GM18873 (cell line): ENCODE measurements around the gene ZSCAN16.

Experiments used
- ATAC-seq: cut with Tn5 transposase; IDR thresholded peaks from one replicate; pipeline ENCODE4 v1.9.1; 2021; ENCODE audit warnings: mild to moderate bottlenecking, moderate library complexity, moderate number of reproducible peaks; ENCODE audit not compliant: unreplicated experiment, low FRiP score

The ZSCAN16 gene

GRCh38 chr6:28124971-28125353 lies 553 bp downstream of the ZSCAN16 start:
- ATAC-seq = peak; percentile 15

- ATAC-seq = no peak
These were observed 992 bp downstream of the ZSCAN16 start for GRCh38 chr6:28125401-28125800.

- no peak for ATAC-seq
These were observed 9.6 kb downstream of the ZSCAN16 start for GRCh38 chr6:28134015-28134414.

- no peak for ATAC-seq
These were observed 10.3 kb downstream of the ZSCAN16 start for GRCh38 chr6:28134716-28135115.

GRCh38 chr6:28135393-28135792 lies 11.0 kb downstream of the ZSCAN16 start:
- no peak for ATAC-seq

- no peak for ATAC-seq
These were observed 12.4 kb downstream of the ZSCAN16 start for GRCh38 chr6:28136585-28137504.

GRCh38 chr6:28137505-28137981 lies 13.1 kb downstream of the ZSCAN16 start:
- ATAC-seq = no peak

- no peak for ATAC-seq
These were observed 15.6 kb downstream of the ZSCAN16 start for GRCh38 chr6:28139860-28140543.

GRCh38 chr6:28140616-28141015 lies 16.2 kb downstream of the ZSCAN16 start:
- no peak for ATAC-seq

GRCh38 chr6:28141500-28142329 lies 17.3 kb downstream of the ZSCAN16 start, which contains the start of gene ZKSCAN8:
TSS of gene ZKSCAN8 (plus strand) at chr6:28141883. CDS start at chr6:28148408, 6,525 bp downstream.
- peak; percentile 64 for ATAC-seq

- no peak for ATAC-seq
These were observed 18.0 kb downstream of the ZSCAN16 start for GRCh38 chr6:28142446-28142845.

- ATAC-seq = no peak
These were observed 20.8 kb downstream of the ZSCAN16 start for GRCh38 chr6:28145231-28145630.

GRCh38 chr6:28152531-28152930 lies 28.1 kb downstream of the ZSCAN16 start:
- ATAC-seq = no peak

- no peak for ATAC-seq
These were observed 29.1 kb downstream of the ZSCAN16 start for GRCh38 chr6:28153546-28153945.

- ATAC-seq = no peak
These were observed 29.9 kb downstream of the ZSCAN16 start for GRCh38 chr6:28154357-28154756.

- ATAC-seq = no peak
These were observed 33.9 kb downstream of the ZSCAN16 start for GRCh38 chr6:28158318-28158717.

- no peak for ATAC-seq
These were observed 34.7 kb downstream of the ZSCAN16 start for GRCh38 chr6:28159029-28159607.

GRCh38 chr6:28160233-28160632 lies 35.8 kb downstream of the ZSCAN16 start:
- no peak for ATAC-seq

- ATAC-seq = no peak
These were observed 37.1 kb downstream of the ZSCAN16 start for GRCh38 chr6:28161410-28162079.

GRCh38 chr6:28165563-28165962 lies 41.2 kb downstream of the ZSCAN16 start:
- ATAC-seq = no peak
